Effector CD4-positive, alpha-beta T cell (primary cell): Measurements from ENCODE around the gene TMEM150B.

Experiments used
- DNase-seq: peaks from one replicate; pipeline ENCODE4 v3.0.0-alpha.2; 2020

The TMEM150B gene

DNA sequence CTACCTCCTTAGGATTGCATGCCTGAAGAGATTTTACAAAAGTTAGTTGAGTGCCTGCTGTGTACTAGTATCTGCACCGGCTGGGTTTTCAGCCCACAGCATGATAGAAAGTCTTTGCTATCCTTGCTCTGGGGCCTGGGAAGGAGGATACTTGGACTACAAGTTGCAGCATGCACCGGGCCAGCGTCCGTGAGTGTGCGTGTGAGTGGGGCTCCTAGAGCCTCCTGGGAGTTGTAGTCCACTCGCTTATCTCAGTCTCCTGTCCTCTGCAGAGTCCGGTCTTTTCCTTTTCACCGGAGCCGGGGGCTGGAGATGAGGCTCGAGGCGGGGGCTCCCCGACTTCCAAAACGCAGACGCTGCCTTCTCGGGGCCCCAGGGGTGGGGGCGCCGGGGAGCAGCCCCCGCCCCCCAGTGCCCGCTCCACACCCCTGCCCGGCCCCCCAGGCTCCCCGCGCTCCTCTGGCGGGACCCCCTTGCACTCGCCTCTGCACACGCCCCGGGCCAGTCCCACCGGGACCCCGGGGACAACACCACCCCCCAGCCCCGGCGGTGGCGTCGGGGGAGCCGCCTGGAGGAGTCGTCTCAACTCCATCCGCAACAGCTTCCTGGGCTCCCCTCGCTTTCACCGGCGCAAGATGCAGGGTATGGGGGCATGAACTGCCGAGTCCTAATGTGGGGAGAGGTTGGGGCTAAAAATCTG is 20.7 kb downstream of the TMEM150B start:
- DNase-seq = no peak

- no peak for DNase-seq
Observed at GRCh38 chr19:55303477-55303876, 21.7 kb downstream of the TMEM150B start.

DNA sequence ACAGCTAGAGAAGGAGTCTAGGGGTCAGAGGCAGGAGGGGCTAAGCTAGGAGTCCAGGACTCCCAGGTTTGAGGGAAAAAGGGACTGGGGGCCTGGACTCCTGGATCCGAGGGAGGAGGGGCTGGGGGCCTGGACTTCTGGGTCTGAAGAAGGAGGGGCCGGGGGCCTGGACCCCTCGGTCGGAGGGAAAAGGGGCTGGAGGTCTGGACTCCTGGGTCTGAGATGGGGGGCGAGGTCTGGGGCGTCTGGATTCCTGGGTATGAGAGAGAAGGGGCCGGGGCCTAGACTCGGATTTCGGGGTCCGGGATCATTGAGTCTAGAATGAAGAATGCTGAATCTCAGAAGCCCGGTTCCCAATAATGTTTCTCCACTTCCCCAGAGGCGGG is 22.8 kb downstream of the TMEM150B start:
- DNase-seq = no peak

- peak; percentile 89 for DNase-seq
Observed at GRCh38 chr19:55301459-55302317, 23.5 kb downstream of the TMEM150B start.

- DNase-seq = no peak
Observed at GRCh38 chr19:55300886-55301458, 24.2 kb downstream of the TMEM150B start.

DNA sequence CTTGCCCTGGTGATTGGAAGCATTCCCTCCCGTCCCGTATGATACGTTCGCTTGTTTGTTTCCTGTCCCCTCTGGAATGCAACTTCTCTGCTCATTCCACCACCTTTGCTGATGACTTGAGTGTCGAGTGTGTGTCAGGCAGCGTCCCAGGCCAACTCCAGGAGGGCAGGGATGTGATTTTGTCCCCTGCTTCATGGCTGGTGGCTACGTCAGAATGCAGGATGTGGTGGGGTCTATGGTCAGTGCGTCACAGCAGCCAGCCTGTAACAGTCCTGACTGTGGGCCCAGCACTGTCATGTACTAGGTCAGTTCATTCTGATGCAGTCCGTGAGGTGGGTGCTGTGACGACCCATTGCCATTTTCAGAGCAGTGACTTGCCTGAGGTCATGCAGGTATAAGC is 25.1 kb downstream of the TMEM150B start:
- no peak for DNase-seq

DNA sequence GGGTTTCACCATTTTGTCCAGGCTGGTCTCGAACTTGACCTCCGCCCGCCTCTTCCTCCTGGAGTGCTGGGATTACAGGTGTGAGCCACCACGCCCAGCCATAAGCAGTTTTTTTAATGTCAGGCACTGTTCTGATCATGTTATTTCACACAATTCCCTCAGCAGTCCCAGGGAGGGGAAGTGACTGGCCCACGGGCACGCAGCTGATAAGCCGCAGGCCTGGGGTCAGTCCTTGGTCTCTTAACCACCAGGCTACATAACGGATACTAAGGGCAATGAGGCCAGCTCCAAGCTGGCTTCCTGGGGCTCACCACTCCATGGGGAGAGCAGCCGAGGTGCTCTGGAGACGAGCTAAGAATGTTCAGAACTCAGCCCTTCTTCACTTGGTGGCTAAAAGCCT is 27.9 kb downstream of the TMEM150B start:
- DNase-seq = no peak

DNA sequence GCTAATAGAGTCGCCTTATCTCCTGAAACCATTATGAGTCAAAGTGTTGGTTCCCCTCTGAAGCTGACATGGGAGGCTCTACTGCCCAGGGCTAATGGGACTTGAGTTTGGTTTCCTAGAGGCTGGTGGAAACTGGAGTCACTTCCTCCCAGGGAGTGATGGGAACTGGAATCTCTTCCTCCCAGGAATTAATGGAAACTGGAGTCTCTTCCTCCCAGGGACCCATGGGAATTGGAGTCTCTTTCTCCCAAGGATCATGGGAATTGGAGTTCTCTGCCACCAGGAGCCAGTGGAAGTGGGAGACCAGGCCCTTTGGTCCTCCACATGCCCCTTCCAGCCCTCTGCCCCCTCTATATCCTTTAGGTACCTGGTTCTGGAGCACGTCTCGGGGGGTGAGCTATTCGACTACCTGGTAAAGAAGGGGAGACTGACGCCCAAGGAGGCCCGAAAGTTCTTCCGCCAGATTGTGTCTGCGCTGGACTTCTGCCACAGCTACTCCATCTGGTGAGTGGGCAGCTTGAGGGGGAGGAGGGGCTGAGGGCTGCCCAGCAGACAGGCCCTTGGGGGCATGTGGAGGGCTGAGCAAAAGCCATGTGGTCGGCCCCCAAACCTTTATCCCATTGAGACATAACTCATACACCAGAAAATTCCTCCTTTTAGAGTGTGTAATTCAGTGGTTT is 35.9 kb downstream of the TMEM150B start:
- DNase-seq = no peak

DNA sequence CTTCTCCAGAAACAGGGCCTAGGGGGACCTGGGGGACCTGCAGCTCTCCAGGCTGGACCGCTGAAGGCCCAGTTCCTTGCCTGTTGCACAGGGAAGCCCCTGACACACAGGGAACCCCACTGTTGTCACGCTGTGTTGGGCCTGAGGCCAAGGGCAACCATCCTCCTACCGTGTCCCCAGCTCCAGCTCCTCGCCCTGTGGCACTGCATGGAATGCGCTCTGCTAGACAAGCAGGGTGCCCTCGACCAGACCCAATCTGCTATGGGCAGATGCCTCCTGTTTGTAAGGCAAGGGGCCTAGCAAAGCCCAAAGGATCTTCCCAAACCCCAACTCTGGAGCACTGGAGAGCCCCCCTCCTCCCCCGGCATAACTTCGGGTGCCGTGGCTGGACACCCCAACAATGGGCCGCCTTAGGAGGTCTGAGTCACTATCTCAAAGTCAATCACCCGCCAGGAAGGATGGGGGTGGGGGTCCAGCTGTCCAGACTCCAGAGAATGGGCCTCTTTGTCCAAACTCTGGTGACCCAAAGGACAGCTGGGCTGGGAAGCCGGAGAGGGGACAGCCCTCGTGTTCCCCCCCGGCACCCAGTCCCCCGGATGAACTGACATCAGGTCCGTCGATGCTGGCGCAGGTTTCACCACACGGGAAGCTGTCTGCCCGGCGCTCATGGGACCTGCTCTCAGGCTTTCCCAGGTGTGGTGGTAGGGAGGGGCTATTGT is 37.6 kb downstream of the TMEM150B start:
- no peak for DNase-seq

- no peak for DNase-seq
Observed at GRCh38 chr19:55285229-55285890, 39.8 kb downstream of the TMEM150B start.

- no peak for DNase-seq
Observed at GRCh38 chr19:55284405-55285058, 40.6 kb downstream of the TMEM150B start.

DNA sequence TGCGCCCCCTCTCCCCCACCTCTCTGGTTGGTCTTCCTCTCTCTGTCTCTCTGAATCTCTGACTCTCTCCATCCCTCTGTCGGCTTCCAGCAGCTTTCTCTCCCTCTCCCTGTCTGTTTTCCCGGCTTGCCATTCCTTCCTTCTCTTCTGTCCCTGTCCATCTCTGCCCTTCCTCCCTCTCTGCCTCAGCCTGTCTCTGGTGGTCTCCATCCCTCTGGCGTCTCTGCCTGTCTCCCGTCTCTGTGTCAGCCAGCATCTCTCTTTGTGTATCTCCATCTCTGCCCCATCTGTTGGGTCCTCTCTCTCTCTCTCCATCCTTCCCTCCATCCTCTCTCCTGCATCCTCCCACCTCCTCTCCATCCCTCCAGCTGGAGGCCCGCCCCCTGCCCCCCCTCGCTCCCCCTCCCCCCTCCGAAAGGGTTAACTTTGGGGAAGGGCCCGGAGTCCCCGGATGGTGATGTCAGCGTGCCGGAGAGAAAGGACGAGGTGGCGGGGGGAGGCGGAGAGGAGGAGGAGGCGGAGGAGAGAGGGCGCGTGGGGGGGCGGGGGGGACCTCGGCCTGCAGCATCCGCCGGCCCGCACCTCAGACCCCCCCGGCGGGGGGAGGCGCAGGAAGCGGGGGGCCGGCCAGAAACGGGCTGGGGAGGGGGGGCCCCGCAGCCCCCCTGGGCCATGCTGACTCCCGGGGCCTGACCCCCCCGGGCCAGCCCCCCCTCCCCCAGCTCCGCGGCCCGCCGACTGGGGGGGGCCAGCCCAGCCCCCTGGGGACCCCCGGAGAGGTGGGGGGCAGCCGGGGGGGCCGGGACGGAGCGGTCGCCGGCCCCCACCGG is 41.4 kb downstream of the TMEM150B start, which contains the start of gene BRSK1:
Gene BRSK1 (plus strand): TSS at position 450 of the 830 bp plus-strand sequence. CDS start 446 bp downstream, outside the sequence.
- peak; percentile 21 for DNase-seq

DNA sequence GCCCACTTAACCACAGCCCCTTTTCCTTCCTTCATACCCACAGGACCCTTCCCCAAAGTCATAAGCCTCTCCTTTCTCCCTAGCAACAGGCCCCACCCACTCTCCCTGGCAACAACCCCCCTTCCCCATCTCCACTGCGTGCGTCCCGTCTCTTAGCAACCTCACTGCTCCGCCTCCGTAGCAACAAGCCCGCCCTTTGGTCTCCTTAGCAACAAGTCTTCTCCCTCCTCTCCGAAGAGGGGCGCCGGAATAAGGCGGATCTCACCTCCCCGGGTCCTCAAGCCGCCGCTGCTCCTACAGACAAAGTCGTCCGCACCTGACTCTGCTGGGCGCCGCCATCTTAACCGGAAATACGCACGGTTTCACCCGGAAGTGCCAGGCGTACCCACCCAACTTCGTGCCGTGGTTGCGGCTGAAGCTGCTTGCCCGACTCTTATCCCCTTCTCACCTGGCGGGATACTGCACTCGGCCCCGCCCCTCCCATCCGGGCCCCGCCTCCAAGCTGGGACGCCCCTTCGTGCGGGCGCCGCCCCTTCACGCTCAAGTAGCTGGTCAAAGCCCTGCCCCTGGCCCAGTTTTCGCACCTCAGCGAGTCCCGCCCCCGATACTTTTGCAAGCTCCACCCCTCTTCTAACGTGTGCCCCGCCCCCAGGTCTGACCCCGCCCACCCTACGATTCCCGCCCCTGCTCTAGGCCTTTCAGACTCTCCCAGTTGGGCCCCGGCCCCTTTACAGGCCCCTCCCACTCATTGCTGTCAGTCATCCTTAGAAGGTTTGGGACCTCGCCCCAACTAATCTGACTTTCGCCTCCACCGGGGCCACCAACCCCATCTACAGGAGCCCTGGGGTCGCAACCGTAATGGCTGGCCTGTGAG is 45.1 kb downstream of the TMEM150B start, which contains the start of gene HSPBP1:
Gene HSPBP1 (minus strand): TSS at position 341 of the 874 bp plus-strand sequence. CDS start 502 bp downstream, outside the sequence.
- peak; percentile 88 for DNase-seq

- no peak for DNase-seq
Observed at GRCh38 chr19:55279340-55279739, 45.8 kb downstream of the TMEM150B start.

- DNase-seq = no peak
Observed at GRCh38 chr19:55278391-55279135, 46.6 kb downstream of the TMEM150B start.

DNA sequence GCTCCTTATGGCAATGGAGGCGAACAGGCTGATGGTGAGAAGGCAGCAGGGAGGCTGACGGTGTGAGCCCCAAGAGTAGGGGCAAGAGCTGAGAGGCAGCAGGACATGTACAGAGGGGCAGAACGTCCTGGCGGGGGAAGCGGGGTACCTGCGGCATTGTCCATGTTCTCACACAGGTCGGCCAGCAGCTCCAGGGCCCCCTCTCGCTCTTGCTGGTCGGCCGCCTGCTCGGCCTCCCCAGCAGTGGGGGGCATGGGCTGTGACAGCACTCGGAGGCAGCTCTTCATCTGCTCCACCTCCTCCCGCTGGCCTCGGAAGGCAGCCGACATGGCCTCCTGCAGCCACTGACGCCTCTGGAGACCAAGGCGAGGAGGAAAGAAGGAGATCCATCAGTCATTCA is 47.6 kb downstream of the TMEM150B start:
- no peak for DNase-seq

- DNase-seq = no peak
Observed at GRCh38 chr19:55276720-55277430, 48.3 kb downstream of the TMEM150B start.
